ENCODE results near the gene LRFN5.

The LRFN5 gene

GRCh38 chr14:41950428-41951151, 343.9 kb downstream of the LRFN5 start:
- DNase-seq (ENCODE audit: low spot score) = no peak
- no peak for TF ChIP-seq CTCF (IDR thresholded peaks at IDR 0.05; ENCODE audit: extremely low read depth, missing control alignments)
